ENCODE results near the gene HCFC1. TPM values are rescaled to one million over a fixed set of nuclear protein-coding genes. Genes with fewer than 3 reads are reported as not detected.

The HCFC1 gene
- total and polyA plus RNA-seq, 9 of the 15 experiments (the other 6 are each of a cell fraction or from before 2014, with no cell fraction given), result 2.8 to 133 (median 17.1) TPM

DNA sequence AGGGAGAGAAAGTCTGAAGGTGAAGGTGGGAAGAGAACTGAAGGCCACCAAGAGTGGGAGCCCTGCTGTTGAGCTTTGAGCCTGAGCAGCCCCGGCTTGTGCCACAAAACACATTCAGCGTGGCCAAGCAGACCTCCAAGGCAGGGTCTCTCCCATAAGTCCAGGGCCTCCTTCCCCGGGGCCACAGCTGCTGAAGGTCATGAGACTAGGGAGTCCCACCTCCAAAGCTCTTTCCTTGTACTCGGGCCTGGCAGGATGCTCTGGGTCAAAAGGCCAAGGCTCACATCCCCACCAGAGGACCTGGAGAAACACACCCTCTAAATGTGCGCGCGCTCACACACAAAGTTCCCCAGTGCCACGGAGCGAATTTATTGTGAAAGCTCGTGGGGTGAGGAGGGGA lies 42.0 kb downstream of the HCFC1 start:
- ChIA-PET CTCF (ENCODE audit: low intra/inter-chr PET ratio) (no interaction called here), POLR2A (interaction anchor here (0.6 to 0.9 kb wide), 2 partner anchors 36 to 215 kb away, joined by 3 to 4 read pairs; no protein-coding TSS in a partner anchor)
- Histone ChIP-seq H3K9me1 (ENCODE audit: control insufficient read depth, insufficient read depth, low read length) (no peaks in the 10 kb centered on the region), H3K36me3 (ENCODE audit: control insufficient read depth, insufficient read depth, low read length) (peaks cover 53% of the 10 kb centered on the region), H4K20me1 (replicated peaks; ENCODE audit: control insufficient read depth, insufficient read depth, low read length) (no peaks in the 10 kb centered on the region), H3K9ac (ENCODE audit: insufficient read depth in 1 of 2, low read depth in 2 of 2, low read length in 2 of 2) (peak overlapping the region in 1 of 2 experiments; percentile 49; a peak in 2 of 4 replicates), H2AFZ (ENCODE audit: low read depth, low read length) (no peak overlapping the region), H3K4me2 (ENCODE audit: insufficient read depth, low read length) (peak overlapping the region; percentile 29; the same call in 1 of the 2 replicates), H3K4me1 (replicated peaks in 1 of 2; ENCODE audit: control insufficient read depth in 2 of 2, insufficient read depth in 2 of 2, low read length in 2 of 2) (peaks cover 28 to 65% of the 10 kb centered on the region in 2 experiments; a peak in 4 of 5 replicates), H3K4me3 (no peak overlapping the region), H3K27me3 (ENCODE audit: control insufficient read depth in 2 of 2, insufficient read depth in 2 of 2, low read length in 2 of 2) (no peaks in the 10 kb centered on the region), H3K27ac (ENCODE audit: extremely low read depth, low read depth, low read length) (peak overlapping the region; percentile 46; the same call in 2 of the 3 replicates), H3K79me2 (ENCODE audit: control insufficient read depth, insufficient read depth, low read length) (peaks cover 62% of the 10 kb centered on the region), H3K9me3 (replicated peaks; ENCODE audit: control insufficient read depth, insufficient read depth, low read depth, low read length) (no peaks in the 10 kb centered on the region)
- WGBS (ENCODE audit: insufficient coverage, low coverage, missing lambda C conversion rate), result 72% methylated on average over 10 of the region's 10 CpGs
- DNase-seq (ENCODE audit: extremely low read depth in 1 of 4, low spot score in 3 of 4) (no peak), ATAC-seq (no peak), FAIRE-seq (no peak)
- in situ Hi-C loops (cut with MboI) (no loop called here), intact Hi-C loops (cut with micrococcal nuclease) (loop anchor here (5.0 kb wide), 1 partner anchor 162 kb away; no protein-coding TSS in a partner anchor)
- BruUV-seq (replicated peaks), result no TSS peak
- TF ChIP-seq, protein P1, sequence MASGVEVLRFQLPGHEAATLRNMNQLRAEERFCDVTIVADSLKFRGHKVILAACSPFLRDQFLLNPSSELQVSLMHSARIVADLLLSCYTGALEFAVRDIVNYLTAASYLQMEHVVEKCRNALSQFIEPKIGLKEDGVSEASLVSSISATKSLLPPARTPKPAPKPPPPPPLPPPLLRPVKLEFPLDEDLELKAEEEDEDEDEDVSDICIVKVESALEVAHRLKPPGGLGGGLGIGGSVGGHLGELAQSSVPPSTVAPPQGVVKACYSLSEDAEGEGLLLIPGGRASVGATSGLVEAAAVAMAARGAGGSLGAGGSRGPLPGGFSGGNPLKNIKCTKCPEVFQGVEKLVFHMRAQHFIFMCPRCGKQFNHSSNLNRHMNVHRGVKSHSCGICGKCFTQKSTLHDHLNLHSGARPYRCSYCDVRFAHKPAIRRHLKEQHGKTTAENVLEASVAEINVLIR (CRISPR knock-in tag; IDR thresholded peaks at IDR 0.05), result no peak
- no peak for TF ChIP-seq PHF20 (IDR thresholded peaks at IDR 0.05; ENCODE audit: partially characterized antibody)
- TF ChIP-seq, protein P2, sequence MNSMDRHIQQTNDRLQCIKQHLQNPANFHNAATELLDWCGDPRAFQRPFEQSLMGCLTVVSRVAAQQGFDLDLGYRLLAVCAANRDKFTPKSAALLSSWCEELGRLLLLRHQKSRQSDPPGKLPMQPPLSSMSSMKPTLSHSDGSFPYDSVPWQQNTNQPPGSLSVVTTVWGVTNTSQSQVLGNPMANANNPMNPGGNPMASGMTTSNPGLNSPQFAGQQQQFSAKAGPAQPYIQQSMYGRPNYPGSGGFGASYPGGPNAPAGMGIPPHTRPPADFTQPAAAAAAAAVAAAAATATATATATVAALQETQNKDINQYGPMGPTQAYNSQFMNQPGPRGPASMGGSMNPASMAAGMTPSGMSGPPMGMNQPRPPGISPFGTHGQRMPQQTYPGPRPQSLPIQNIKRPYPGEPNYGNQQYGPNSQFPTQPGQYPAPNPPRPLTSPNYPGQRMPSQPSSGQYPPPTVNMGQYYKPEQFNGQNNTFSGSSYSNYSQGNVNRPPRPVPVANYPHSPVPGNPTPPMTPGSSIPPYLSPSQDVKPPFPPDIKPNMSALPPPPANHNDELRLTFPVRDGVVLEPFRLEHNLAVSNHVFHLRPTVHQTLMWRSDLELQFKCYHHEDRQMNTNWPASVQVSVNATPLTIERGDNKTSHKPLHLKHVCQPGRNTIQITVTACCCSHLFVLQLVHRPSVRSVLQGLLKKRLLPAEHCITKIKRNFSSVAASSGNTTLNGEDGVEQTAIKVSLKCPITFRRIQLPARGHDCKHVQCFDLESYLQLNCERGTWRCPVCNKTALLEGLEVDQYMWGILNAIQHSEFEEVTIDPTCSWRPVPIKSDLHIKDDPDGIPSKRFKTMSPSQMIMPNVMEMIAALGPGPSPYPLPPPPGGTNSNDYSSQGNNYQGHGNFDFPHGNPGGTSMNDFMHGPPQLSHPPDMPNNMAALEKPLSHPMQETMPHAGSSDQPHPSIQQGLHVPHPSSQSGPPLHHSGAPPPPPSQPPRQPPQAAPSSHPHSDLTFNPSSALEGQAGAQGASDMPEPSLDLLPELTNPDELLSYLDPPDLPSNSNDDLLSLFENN (IDR thresholded peaks at IDR 0.05; ENCODE audit: low read depth in 2 of 2, low read length in 2 of 2), result no peak
- TF ChIP-seq, protein P3, sequence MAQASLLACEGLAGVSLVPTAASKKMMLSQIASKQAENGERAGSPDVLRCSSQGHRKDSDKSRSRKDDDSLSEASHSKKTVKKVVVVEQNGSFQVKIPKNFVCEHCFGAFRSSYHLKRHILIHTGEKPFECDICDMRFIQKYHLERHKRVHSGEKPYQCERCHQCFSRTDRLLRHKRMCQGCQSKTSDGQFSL (CRISPR knock-in tag; IDR thresholded peaks at IDR 0.05), result no peak
- TF ChIP-seq, protein P3 (tag; IDR thresholded peaks at IDR 0.05), result no peak
- TF ChIP-seq NELFE (IDR thresholded peaks at IDR 0.05; ENCODE audit: insufficient read depth, insufficient read length), result no peak
- TF ChIP-seq, protein P4, sequence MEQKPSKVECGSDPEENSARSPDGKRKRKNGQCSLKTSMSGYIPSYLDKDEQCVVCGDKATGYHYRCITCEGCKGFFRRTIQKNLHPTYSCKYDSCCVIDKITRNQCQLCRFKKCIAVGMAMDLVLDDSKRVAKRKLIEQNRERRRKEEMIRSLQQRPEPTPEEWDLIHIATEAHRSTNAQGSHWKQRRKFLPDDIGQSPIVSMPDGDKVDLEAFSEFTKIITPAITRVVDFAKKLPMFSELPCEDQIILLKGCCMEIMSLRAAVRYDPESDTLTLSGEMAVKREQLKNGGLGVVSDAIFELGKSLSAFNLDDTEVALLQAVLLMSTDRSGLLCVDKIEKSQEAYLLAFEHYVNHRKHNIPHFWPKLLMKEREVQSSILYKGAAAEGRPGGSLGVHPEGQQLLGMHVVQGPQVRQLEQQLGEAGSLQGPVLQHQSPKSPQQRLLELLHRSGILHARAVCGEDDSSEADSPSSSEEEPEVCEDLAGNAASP (IDR thresholded peaks at IDR 0.05), result no peak
- no peak for TF ChIP-seq PPARD (CRISPR knock-in tag; IDR thresholded peaks at IDR 0.05)
- no peak for TF ChIP-seq ZFPM2 (CRISPR knock-in tag; IDR thresholded peaks at IDR 0.05)
- TF ChIP-seq ZBTB8A (IDR thresholded peaks at IDR 0.05; ENCODE audit: partially characterized antibody), result no peak
- TF ChIP-seq, protein P5, sequence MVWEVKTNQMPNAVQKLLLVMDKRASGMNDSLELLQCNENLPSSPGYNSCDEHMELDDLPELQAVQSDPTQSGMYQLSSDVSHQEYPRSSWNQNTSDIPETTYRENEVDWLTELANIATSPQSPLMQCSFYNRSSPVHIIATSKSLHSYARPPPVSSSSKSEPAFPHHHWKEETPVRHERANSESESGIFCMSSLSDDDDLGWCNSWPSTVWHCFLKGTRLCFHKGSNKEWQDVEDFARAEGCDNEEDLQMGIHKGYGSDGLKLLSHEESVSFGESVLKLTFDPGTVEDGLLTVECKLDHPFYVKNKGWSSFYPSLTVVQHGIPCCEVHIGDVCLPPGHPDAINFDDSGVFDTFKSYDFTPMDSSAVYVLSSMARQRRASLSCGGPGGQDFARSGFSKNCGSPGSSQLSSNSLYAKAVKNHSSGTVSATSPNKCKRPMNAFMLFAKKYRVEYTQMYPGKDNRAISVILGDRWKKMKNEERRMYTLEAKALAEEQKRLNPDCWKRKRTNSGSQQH (CRISPR knock-in tag; IDR thresholded peaks at IDR 0.05), result no peak
- TF ChIP-seq, protein P6, sequence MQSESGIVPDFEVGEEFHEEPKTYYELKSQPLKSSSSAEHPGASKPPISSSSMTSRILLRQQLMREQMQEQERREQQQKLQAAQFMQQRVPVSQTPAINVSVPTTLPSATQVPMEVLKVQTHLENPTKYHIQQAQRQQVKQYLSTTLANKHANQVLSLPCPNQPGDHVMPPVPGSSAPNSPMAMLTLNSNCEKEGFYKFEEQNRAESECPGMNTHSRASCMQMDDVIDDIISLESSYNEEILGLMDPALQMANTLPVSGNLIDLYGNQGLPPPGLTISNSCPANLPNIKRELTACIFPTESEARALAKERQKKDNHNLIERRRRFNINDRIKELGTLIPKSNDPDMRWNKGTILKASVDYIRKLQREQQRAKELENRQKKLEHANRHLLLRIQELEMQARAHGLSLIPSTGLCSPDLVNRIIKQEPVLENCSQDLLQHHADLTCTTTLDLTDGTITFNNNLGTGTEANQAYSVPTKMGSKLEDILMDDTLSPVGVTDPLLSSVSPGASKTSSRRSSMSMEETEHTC (IDR thresholded peaks at IDR 0.05), result no peak
